ENCODE data around the gene PLA2G4F.

DNA sequence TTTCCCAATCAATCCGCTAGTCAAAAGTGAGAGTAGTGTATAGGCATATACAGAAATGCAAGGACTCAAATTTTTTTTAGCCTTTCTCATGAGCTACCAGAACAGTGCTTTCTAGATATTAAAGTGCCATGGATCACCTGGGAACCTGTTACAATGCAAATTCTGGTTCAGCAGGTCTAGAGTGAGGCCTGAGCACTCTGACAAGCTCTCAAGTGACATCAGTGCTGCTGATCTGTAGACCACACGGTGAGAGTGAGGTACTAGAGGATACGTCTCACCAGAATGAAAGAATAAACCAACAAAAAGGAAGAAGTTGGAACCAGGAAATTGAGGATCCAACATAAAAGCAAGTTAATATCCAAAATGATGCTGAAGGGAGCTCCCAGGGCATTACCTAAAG, 46.1 kb downstream of the PLA2G4F start:
- TF ChIP-seq, protein P1, sequence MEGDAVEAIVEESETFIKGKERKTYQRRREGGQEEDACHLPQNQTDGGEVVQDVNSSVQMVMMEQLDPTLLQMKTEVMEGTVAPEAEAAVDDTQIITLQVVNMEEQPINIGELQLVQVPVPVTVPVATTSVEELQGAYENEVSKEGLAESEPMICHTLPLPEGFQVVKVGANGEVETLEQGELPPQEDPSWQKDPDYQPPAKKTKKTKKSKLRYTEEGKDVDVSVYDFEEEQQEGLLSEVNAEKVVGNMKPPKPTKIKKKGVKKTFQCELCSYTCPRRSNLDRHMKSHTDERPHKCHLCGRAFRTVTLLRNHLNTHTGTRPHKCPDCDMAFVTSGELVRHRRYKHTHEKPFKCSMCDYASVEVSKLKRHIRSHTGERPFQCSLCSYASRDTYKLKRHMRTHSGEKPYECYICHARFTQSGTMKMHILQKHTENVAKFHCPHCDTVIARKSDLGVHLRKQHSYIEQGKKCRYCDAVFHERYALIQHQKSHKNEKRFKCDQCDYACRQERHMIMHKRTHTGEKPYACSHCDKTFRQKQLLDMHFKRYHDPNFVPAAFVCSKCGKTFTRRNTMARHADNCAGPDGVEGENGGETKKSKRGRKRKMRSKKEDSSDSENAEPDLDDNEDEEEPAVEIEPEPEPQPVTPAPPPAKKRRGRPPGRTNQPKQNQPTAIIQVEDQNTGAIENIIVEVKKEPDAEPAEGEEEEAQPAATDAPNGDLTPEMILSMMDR (conservative IDR thresholded peaks at IDR 0.05; ENCODE audit: low read length) = no peak
- TF ChIP-seq EZH2phosphoT487 (IDR thresholded peaks at IDR 0.05; ENCODE audit: borderline replicate concordance, low read depth, low read length) = no peak

Data from OCI-LY7 (cell line).